ENCODE results near the gene LIN54.
"Not testable (repeated sequence)": the region's sequence is repeated elsewhere in the genome, so short reads cannot be mapped to it uniquely, and the experiment has no call there.

Gene LIN54

DNA sequence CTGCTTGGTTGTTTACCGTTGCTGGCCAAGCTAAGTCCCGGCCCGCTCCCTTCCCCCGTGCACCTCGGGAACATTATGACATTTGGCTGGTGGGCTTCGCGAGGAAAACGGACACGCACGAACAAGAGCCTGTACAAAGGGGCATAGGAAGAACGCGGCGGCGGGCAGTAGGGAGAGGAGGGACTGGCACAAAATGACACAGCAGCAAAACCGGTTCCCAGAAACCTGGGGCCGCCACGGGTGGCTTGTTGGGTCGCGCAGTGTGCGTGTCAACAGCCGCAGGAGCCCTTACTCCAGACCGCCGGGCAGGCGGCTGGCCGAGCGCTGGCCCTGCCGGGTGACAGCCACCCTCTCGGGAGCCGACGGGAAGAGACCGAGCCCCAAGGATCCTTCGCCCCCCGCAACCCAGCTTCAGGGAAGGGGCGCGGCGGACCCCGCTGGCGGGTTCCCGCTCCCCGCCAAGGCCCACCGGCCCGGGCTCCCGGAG is 1.6 kb upstream of the LIN54 start:
- peak in 1 of 5 donors; percentile 49 for DNase-seq

- DNase-seq, result no peak
These were observed 1.1 kb upstream of the LIN54 start for GRCh38 chr4:83011689-83012199.

- peak in 1 of 5 donors; percentile 7 for DNase-seq
These were observed 507 bp downstream of the LIN54 start for GRCh38 chr4:83010111-83010521.

GRCh38 chr4:83009529-83009928 is 1.1 kb downstream of the LIN54 start:
- DNase-seq, result no peak

- DNase-seq, result not testable (repeated sequence)
These were observed 7.4 kb downstream of the LIN54 start for GRCh38 chr4:83003044-83003791.

DNA sequence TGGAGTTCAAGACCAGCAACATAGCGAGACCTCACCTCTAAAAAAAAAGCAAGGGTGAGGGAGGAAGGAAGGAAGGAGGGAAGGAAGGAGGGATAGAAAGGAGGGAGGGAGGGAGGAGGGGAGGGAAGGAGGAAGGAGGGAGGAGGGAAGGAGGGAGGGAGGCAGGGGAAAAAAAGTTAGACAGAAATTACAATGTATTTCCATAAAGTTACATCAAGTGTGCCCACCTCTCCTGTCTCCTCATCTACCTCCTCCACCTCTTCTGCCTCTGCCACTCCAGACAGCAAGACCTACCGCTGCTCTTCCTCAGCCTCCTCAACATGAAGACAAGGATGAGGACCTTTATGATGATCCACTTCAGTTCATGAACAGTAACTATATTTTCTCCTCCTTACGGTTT is 8.3 kb downstream of the LIN54 start:
- DNase-seq, result no peak

DNA sequence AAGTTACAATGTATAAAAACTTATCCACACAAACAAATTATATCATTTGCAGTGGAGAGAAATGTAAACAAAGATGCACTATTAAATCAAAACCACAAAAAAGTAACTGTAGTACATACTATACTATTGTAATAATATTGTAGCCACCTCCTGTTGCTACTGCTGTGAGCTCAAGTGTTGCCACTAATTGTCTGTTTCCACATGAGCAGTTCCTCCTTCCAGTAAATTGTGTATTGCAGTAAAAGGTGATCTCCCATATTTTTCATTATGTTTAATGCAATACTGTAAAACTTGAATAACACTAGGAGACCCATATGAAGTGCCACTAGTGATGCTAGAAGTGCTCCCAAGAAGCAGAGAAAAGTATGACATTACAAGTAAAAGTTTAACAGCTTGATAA is 11.7 kb downstream of the LIN54 start:
- no peak for DNase-seq

DNA sequence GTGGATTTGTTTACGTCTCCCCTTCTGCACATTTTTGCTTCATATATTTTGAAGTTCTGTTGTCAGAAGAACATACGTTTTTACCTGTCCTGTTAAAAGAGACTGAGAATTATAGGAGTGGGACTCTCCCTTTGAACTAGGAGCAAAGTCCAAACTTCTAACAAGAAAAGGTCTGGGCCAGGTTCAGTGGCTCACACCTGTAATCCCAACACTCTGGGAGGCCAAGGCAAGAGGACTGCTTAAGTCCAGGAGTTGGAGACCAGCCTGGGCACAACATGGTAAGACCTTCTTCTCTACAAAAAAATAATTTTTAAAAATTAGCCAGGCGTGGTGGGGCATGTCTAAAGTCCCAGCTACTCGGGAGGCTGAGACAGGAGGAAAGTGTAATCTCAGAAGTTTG is 15.8 kb downstream of the LIN54 start:
- no peak for DNase-seq

- DNase-seq, result peak in 2 of 5 donors; percentile 8 to 51
These were observed 20.8 kb downstream of the LIN54 start for GRCh38 chr4:82989575-82990429.

DNA sequence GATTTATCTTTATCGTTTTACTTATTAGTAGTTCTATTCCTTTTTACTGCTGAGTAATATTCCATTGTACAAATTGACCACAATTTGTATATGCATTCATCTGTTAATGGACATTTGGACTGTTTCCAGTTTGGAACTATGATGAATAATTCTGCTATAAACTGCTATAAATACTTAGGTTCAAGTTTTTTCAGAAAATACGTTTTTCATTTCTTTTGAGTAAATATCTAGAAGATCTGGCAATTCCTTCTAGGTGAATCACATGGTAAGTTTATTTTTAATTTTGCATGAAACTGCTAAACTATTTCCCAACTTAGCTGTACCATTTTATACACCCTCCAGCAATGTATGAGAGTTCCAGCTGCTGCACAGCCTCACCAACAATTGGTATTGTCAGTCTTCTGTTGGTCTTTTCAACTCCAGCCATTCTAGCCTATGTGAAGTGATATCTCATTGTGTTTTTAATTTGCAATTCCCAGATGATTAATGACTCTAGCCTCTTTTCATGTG is 22.2 kb downstream of the LIN54 start:
- no peak for DNase-seq

DNA sequence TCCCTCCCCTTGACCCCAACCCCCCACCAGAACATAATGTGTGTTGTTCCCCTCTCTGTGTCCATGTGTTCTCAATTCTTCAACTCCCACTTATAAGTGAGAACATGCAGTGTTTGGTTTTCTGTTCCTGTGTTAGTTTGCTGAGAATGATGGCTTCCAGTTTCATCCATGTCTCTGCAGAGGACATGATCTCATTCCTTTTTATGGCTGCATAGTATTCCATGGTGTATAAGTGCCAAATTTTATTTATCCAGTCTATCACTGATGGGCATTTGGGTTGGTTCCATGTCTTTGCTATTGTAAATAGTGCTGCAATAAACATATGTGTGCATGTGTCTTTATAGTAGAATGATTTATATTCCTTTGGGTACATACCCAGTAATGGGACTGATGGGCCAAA is 23.1 kb downstream of the LIN54 start:
- not testable (repeated sequence) for DNase-seq

DNA sequence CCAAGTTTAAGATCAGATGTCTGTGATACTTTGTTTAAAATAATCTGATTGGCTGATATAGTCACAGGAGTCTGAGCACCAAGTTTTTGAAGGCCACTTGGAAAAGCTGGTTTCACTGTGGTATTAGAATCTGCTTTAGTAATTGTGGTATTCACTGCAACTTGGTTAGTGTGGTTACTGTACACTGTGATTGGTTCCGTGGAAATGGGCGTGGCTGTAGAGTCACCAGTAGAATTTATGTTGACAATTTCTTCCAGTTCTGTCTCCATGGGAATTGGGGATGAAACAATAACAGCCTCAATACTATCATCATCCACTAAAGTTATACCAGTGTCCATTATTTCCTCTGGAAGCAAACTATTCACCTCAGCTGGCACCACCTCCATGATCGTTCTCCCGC is 26.2 kb downstream of the LIN54 start:
- DNase-seq, result no peak

DNA sequence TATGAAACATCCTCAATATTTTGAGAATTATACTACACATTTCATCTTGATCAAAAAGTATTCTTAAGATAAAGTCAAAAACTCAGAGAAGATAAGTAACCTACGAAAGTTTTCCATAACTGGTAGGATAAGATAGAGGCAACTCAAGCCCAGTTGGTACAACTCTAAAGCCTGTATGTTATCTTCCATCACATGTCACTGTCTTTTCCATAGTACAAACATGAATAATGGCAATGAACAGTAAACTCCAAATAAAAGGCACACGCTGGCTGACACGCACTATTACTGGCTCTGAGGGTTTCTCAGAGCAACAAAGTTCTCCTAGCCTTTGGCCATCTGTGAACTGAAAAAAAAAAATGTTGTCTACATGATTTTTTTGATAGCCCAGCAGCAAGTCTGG is 27.2 kb downstream of the LIN54 start:
- DNase-seq, result no peak

GRCh38 chr4:82981138-82981537 is 29.5 kb downstream of the LIN54 start:
- no peak for DNase-seq

GRCh38 chr4:82975792-82976191 is 34.8 kb downstream of the LIN54 start:
- DNase-seq, result no peak

- DNase-seq, result no peak
These were observed 41.2 kb downstream of the LIN54 start for GRCh38 chr4:82969414-82969813.

GRCh38 chr4:82968972-82969371 is 41.7 kb downstream of the LIN54 start:
- DNase-seq, result no peak

GRCh38 chr4:82965763-82966162 is 44.9 kb downstream of the LIN54 start:
- DNase-seq, result no peak

GRCh38 chr4:82957045-82957444 is 53.6 kb downstream of the LIN54 start:
- DNase-seq, result peak in 1 of 5 donors; percentile 18

DNA sequence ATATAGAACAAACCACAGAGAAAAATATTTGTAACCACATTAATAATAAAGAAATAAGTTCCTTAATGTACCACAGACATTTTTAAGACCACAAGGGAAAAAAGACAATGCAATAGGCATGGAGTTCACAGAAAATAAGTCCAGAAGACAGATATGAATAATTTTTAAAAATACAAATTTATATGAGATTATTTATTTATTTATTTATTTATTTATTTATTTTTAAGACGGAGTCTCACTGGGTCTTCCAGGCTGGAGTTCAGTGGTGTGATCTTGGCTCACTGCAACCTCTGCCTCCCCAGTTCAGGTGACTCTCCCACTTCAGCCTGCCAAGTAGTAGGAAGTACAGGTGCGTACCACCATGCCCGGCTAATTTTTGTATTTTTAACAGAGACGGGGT is 56.4 kb downstream of the LIN54 start:
- no peak for DNase-seq

DNA sequence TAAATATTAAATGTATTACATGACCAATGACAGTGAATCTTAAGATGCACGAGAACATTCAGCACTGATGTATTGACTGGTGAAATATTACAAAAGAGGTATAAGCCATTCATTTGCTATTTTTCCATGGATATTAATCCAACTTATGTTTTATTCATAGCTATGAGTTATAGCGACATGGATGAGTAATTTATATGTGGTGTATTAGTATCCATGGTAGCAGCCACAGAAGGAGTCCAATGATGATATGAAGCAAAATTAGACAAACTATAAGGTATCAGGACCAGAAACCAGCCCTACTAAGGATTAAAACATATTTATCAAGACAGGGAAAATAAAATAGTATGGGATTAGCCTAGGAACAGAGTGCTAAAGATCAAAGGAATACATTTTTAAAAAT is 59.4 kb downstream of the LIN54 start:
- no peak for DNase-seq

- no peak for DNase-seq
These were observed 61.9 kb downstream of the LIN54 start for GRCh38 chr4:82948647-82949204.

DNA sequence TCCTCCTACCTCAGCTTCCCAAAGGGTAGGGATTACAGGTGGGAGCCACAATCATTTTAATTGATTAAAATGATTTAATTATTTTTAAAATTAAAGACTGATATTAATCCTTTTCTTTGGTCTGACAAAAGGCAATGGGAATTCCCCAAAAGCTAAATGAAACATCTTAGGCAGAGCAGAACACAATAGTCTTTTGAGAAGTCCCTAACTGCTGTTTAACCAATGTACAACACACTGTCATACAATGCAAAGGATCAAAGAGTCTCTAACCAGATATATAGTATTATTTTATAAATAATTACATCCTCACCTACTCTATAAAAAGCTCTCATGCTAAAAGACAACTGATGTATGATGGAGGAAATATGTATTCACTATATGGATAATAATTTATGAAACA is 63.1 kb downstream of the LIN54 start:
- DNase-seq, result no peak
